IMR-90 (cell line): ENCODE data around the gene PALMD. TPM values are rescaled to one million over a fixed set of nuclear protein-coding genes. Genes with fewer than 3 reads are reported as not detected.

ENCODE experiments used
- ATAC-seq: fragments of 200-7000 bp; cut with Tn5 transposase; 2 replicates; pipeline ENCODE4 v1.9.1; 2020; ENCODE audit warnings: low read depth, mild to moderate bottlenecking, moderate library complexity
- BruUV-seq: library from RNA; stranded (reverse); fragments of 400-500 nt; replicated peaks from 2 replicates; lab custom pipeline; 2021; lab: Mats Ljungman, UMichigan
- CTCF ChIA-PET: fragments of 300-600 bp; formaldehyde crosslinking; extraction: SDS; loops from one replicate; lab custom pipeline; 2021; ENCODE audit warnings: antibody characterized with exemption; lab: Yijun Ruan, JAX
- POLR2A ChIA-PET: fragments of 300-600 bp; sonication (Branson Sonifier 250); formaldehyde crosslinking; loops from one replicate; lab custom pipeline; 2022; ENCODE audit warnings: antibody characterized with exemption; ENCODE audit not compliant: unreplicated experiment; lab: Charles Lee
- DNase-seq: peaks from one replicate; pipeline ENCODE4 v3.0.0; 2013
- H2AFZ ChIP-seq: replicated peaks from 2 replicates; pipeline ENCODE3; 2013; ENCODE audit warnings: low read length, mild to moderate bottlenecking; ENCODE audit not compliant: poor library complexity
- H2AK5ac ChIP-seq: 2 replicates; pipeline ENCODE4 v1.6.1; 2013; ENCODE audit warnings: low read depth, low read length, inconsistent platforms
- H2AK9ac ChIP-seq: replicated peaks from 2 replicates; pipeline ENCODE3; 2013; ENCODE audit warnings: mild to moderate bottlenecking, low read depth, low read length, moderate library complexity; ENCODE audit not compliant: poor library complexity
- H2BK120ac ChIP-seq: 2 replicates; pipeline ENCODE4 v1.6.1; 2013; ENCODE audit warnings: low read depth, low read length, inconsistent platforms
- H2BK15ac ChIP-seq: 3 replicates; pipeline ENCODE4 v1.6.1; 2013; ENCODE audit warnings: low read depth, low read length, inconsistent platforms
- H2BK20ac ChIP-seq: 2 replicates; pipeline ENCODE4 v1.6.1; 2013; ENCODE audit warnings: low read depth, mild to moderate bottlenecking, inconsistent platforms, low read length, moderate library complexity
- H2BK5ac ChIP-seq: 2 replicates; pipeline ENCODE4 v1.6.1; 2013; ENCODE audit warnings: mild to moderate bottlenecking, low read depth, low read length, inconsistent platforms; ENCODE audit not compliant: poor library complexity, severe bottlenecking
- H3K14ac ChIP-seq: replicated peaks from 2 replicates; pipeline ENCODE4 v1.6.1; 2013; ENCODE audit warnings: low read depth, low read length, inconsistent platforms
- H3K18ac ChIP-seq: 2 replicates; pipeline ENCODE4 v1.6.1; 2013; ENCODE audit warnings: low read depth, low read length, control low read depth
- H3K23ac ChIP-seq: 2 replicates; pipeline ENCODE4 v1.6.1; 2013; ENCODE audit warnings: low read depth, low read length, inconsistent platforms
- H3K27ac ChIP-seq: 2 replicates; pipeline ENCODE4 v1.5.1; 2013; ENCODE audit warnings: mild to moderate bottlenecking, control low read depth, low read length; ENCODE audit not compliant: insufficient read depth
- H3K27me3 ChIP-seq: 2 replicates; pipeline ENCODE4 v1.6.1; 2013; ENCODE audit warnings: low read length; ENCODE audit not compliant: control insufficient read depth, insufficient read depth
- H3K36me3 ChIP-seq: 2 replicates; pipeline ENCODE4 v1.6.1; 2013; ENCODE audit warnings: low read length, mixed read lengths; ENCODE audit not compliant: control insufficient read depth, insufficient read depth
- H3K4ac ChIP-seq: 2 replicates; pipeline ENCODE4 v1.6.1; 2013; ENCODE audit warnings: low read depth, low read length, inconsistent platforms
- H3K4me1 ChIP-seq: 2 replicates; pipeline ENCODE4 v1.6.1; 2013; ENCODE audit warnings: low read length, mixed read lengths; ENCODE audit not compliant: control insufficient read depth, insufficient read depth
- H3K4me2 ChIP-seq: 2 replicates; pipeline ENCODE4 v1.6.1; 2013; ENCODE audit warnings: low read depth, mild to moderate bottlenecking, control low read depth, low read length, moderate library complexity
- H3K4me3 ChIP-seq: 2 replicates; pipeline ENCODE4 v1.5.1; 2013; ENCODE audit warnings: low read depth, mild to moderate bottlenecking, control low read depth, low read length, moderate library complexity; ENCODE audit not compliant: insufficient read depth
- H3K56ac ChIP-seq: 2 replicates; pipeline ENCODE4 v1.6.1; 2013; ENCODE audit warnings: low read length, inconsistent platforms; ENCODE audit not compliant: insufficient read depth; ENCODE audit errors: extremely low read depth
- H3K79me1 ChIP-seq, 2 experiments: 2 replicates each; pipeline ENCODE4 v1.6.1; 2013; ENCODE audit warnings: low read length in 2 of 2, inconsistent platforms in 1 of 2, low read depth in 1 of 2
- H3K9ac ChIP-seq: 2 replicates; pipeline ENCODE4 v1.6.1; 2013; ENCODE audit warnings: low read depth, low read length, control low read depth
- H3K9me1 ChIP-seq: 2 replicates; pipeline ENCODE4 v1.6.1; 2013; ENCODE audit warnings: low read length, inconsistent platforms; ENCODE audit not compliant: insufficient read depth
- H3K9me3 ChIP-seq: 2 replicates; pipeline ENCODE4 v1.6.1; 2013; ENCODE audit warnings: low read length; ENCODE audit not compliant: control insufficient read depth, insufficient read depth
- H4K20me1 ChIP-seq: 2 replicates; pipeline ENCODE4 v1.6.1; 2013; ENCODE audit warnings: low read length, inconsistent platforms; ENCODE audit not compliant: insufficient read depth
- H4K5ac ChIP-seq: 2 replicates; pipeline ENCODE4 v1.6.1; 2013; ENCODE audit warnings: mild to moderate bottlenecking, low read depth, low read length, control low read depth
- H4K8ac ChIP-seq, 2 experiments: 2 replicates each; pipeline ENCODE4 v1.6.1; 2013; ENCODE audit warnings: low read depth in 2 of 2, low read length in 2 of 2, control low read depth in 1 of 2, inconsistent platforms in 1 of 2
- H4K91ac ChIP-seq: 2 replicates; pipeline ENCODE4 v1.6.1; 2013; ENCODE audit warnings: low read depth, low read length, inconsistent platforms; ENCODE audit not compliant: insufficient read depth
- CEBPB ChIP-seq: IDR thresholded peaks from 2 replicates; pipeline ENCODE4 v1.6.1; 2012; ENCODE audit warnings: low read depth, low read length, improper control_type of control experiment
- ELK1 ChIP-seq: fragments of 150-350 bp; IDR thresholded peaks from 2 replicates; pipeline ENCODE4 v1.6.1; 2016; ENCODE audit warnings: low read depth, mild to moderate bottlenecking, low read length, moderate library complexity, borderline replicate concordance
- MAZ ChIP-seq: IDR thresholded peaks from 2 replicates; pipeline ENCODE4 v1.6.1; 2012; ENCODE audit warnings: low read depth, mild to moderate bottlenecking, low read length, improper control_type of control experiment, moderate library complexity, borderline replicate concordance
- NFE2L2 ChIP-seq: fragments of 150-350 bp; IDR thresholded peaks from 2 replicates; pipeline ENCODE4 v1.6.1; 2016; ENCODE audit warnings: low read depth, mild to moderate bottlenecking, low read length
- RAD21 ChIP-seq: IDR thresholded peaks from 2 replicates; pipeline ENCODE4 v1.6.1; 2012; ENCODE audit warnings: low read length, improper control_type of control experiment
- RCOR1 ChIP-seq: IDR thresholded peaks from 2 replicates; pipeline ENCODE4 v1.6.1; 2012; ENCODE audit warnings: mild to moderate bottlenecking, low read length, improper control_type of control experiment; ENCODE audit not compliant: insufficient replicate concordance
- SMC3 ChIP-seq: fragments of 150-350 bp; IDR thresholded peaks from 2 replicates; pipeline ENCODE4 v1.6.1; 2016; ENCODE audit warnings: low read depth, mild to moderate bottlenecking, antibody characterized with exemption, low read length, moderate library complexity
- WGBS, 2 experiments: methylation state at CpG; one replicate each; pipeline versions ENCODE4 v1.1.5 to v1.1.7; 2013; ENCODE audit warnings: missing lambda C conversion rate in 2 of 2; ENCODE audit not compliant: insufficient read length in 1 of 2; ENCODE audit errors: extremely low coverage in 2 of 2; 5-methylcytosine and 5-hydroxymethylcytosine counted together
- dilution Hi-C: fragments of 300-500 bp; cut with HindIII; formaldehyde crosslinking; loops from one replicate; pipeline ENCODE4 v1.14.3; 2018; ENCODE audit warnings: low sequenced_read_pairs; ENCODE audit not compliant: unreplicated experiment
- in situ Hi-C: fragments of 300-500 bp; cut with MboI; formaldehyde crosslinking; loops from 3 replicates; pipeline ENCODE4 v1.14.3; 2019; ENCODE audit warnings: low sequenced_read_pairs, inconsistent platforms, mixed read lengths
- intact Hi-C: fragments of 100-400 bp; cut with micrococcal nuclease; formaldehyde crosslinking; loops from 2 replicates; pipeline ENCODE4 v1.10.0; 2022
- polyA plus RNA-seq, 3 experiments: library from polyadenylated mRNA; depleted of rRNA; stranded (reverse); fragments of >200 nt; gene quantifications; 2 replicates each; pipeline ENCODE4 v1.2.3, GENCODE V29; 2012; ENCODE audit warnings: low replicate concordance in 1 of 3
- total RNA-seq: library from RNA; depleted of rRNA; stranded (reverse); fragments of >200 nt; gene quantifications from 2 replicates; pipeline ENCODE4 v1.2.3, GENCODE V29; 2012

The PALMD gene
- total and polyA plus RNA-seq, 2 of the 4 experiments (the other 2 are of a cell fraction): 0.51 to 0.72 TPM

GRCh38 chr1:99645203-99645602 lies 710 bp upstream of the PALMD start:
- DNase-seq: peak; percentile 30
- H3K36me3 ChIP-seq: no peaks in the 10 kb centered on the region
- H2BK20ac ChIP-seq: no peak overlapping the region
- H4K5ac ChIP-seq: no peak overlapping the region
- H4K91ac ChIP-seq: no peak overlapping the region
- ChIA-PET POLR2A (no interaction called here), CTCF (interaction anchor here (1.2 to 1.4 kb wide), 2 partner anchors 41 to 118 kb away, joined by 3 read pairs; no protein-coding TSS in a partner anchor)
- no peaks in the 10 kb centered on the region for H3K79me1 ChIP-seq
- H3K27me3 ChIP-seq: no peaks in the 10 kb centered on the region
- peaks cover 12% of the 10 kb centered on the region for H3K4me1 ChIP-seq
- no peaks in the 10 kb centered on the region for H3K9me3 ChIP-seq
- no peak overlapping the region for H3K27ac ChIP-seq
- no peak for ATAC-seq
- H3K4me3 ChIP-seq: no peak overlapping the region
- H2AFZ ChIP-seq: no peak overlapping the region
- dilution Hi-C loops (no loop called here), intact Hi-C loops (no loop called here), in situ Hi-C loops (no loop called here)
- no peak overlapping the region for H3K56ac ChIP-seq
- no peak overlapping the region for H3K23ac ChIP-seq
- H2AK5ac ChIP-seq: no peak overlapping the region
- peaks cover 4% of the 10 kb centered on the region; the same call in 1 of the 2 replicates for H3K9me1 ChIP-seq
- TF ChIP-seq NFE2L2: no peak
- no peak for TF ChIP-seq ELK1
- peak; percentile 94 for TF ChIP-seq CEBPB
- TF ChIP-seq MAZ: no peak
- no peak for TF ChIP-seq SMC3
- TF ChIP-seq RCOR1: no peak
- no peak for TF ChIP-seq RAD21
- no TSS peak for BruUV-seq
- no peak overlapping the region for H3K18ac ChIP-seq
- no peak overlapping the region for H3K9ac ChIP-seq
- no peak overlapping the region for H2BK5ac ChIP-seq
- H3K4me2 ChIP-seq: no peak overlapping the region
- H2BK120ac ChIP-seq: no peak overlapping the region
- 50% methylated on average over 4 of the region's 5 CpGs; no CpG with 5 or more reads in 1 of the 2 experiments for WGBS, 2 experiments
- H3K4ac ChIP-seq: no peak overlapping the region
- no peaks in the 10 kb centered on the region for H4K20me1 ChIP-seq
- H2AK9ac ChIP-seq: no peak overlapping the region
- no peak overlapping the region for H4K8ac ChIP-seq
- no peak overlapping the region for H2BK15ac ChIP-seq
- H3K14ac ChIP-seq: no peak overlapping the region
